ENCODE measurements around the gene KIF26B.

The KIF26B gene

GRCh38 chr1:245462161-245462560 is 307.4 kb downstream of the KIF26B start:
- CTCF ChIA-PET, result no interaction called here
- no peak for DNase-seq (ENCODE audit: low spot score)
- POLR2A ChIA-PET (ENCODE audit: low non-redundant PET), result no interaction called here
- no peak for TF ChIP-seq CTCF (conservative IDR thresholded peaks at IDR 0.05; ENCODE audit: low read depth)
- no peak overlapping the region for H3K27ac ChIP-seq

GRCh38 chr1:245463392-245464165 is 308.8 kb downstream of the KIF26B start:
- POLR2A ChIA-PET (ENCODE audit: low non-redundant PET), result no interaction called here
- DNase-seq (ENCODE audit: low spot score), result no peak
- no peak overlapping the region for H3K27ac ChIP-seq
- CTCF ChIA-PET, result interaction anchor here (0.7 kb wide), 1 partner anchor 105 kb away, joined by 3 read pairs; no protein-coding TSS in a partner anchor
- TF ChIP-seq CTCF (conservative IDR thresholded peaks at IDR 0.05; ENCODE audit: low read depth), result no peak

- no peak for DNase-seq (ENCODE audit: low spot score)
- TF ChIP-seq CTCF (conservative IDR thresholded peaks at IDR 0.05; ENCODE audit: low read depth), result no peak
- ChIA-PET POLR2A (ENCODE audit: low non-redundant PET) (no interaction called here), CTCF (no interaction called here)
- no peak overlapping the region for H3K27ac ChIP-seq
Measured at GRCh38 chr1:245464290-245464689, 309.5 kb downstream of the KIF26B start.

GRCh38 chr1:245465666-245466065 is 310.9 kb downstream of the KIF26B start:
- DNase-seq (ENCODE audit: low spot score), result no peak
- POLR2A ChIA-PET (ENCODE audit: low non-redundant PET), result no interaction called here
- no peak for TF ChIP-seq CTCF (conservative IDR thresholded peaks at IDR 0.05; ENCODE audit: low read depth)
- H3K27ac ChIP-seq, result no peak overlapping the region
- CTCF ChIA-PET, result no interaction called here

- DNase-seq (ENCODE audit: low spot score), result no peak
- ChIA-PET POLR2A (ENCODE audit: low non-redundant PET) (no interaction called here), CTCF (no interaction called here)
- no peak overlapping the region for H3K27ac ChIP-seq
- TF ChIP-seq CTCF (conservative IDR thresholded peaks at IDR 0.05; ENCODE audit: low read depth), result no peak
Measured at GRCh38 chr1:245466261-245466660, 311.5 kb downstream of the KIF26B start.

- H3K27ac ChIP-seq, result no peak overlapping the region
- ChIA-PET POLR2A (ENCODE audit: low non-redundant PET) (no interaction called here), CTCF (no interaction called here)
- TF ChIP-seq CTCF (conservative IDR thresholded peaks at IDR 0.05; ENCODE audit: low read depth), result no peak
- DNase-seq (ENCODE audit: low spot score), result no peak
Measured at GRCh38 chr1:245467804-245468203, 313.0 kb downstream of the KIF26B start.
